GM12878 (cell line): Measurements from ENCODE around the gene PINK1.

ENCODE experiments used
- CREM ChIP-seq: IDR thresholded peaks from 2 replicates; pipeline ENCODE4 v1.6.1; 2014; ENCODE audit warnings: antibody characterized with exemption, low read depth
- CTCF ChIP-seq, 3 experiments: IDR thresholded peaks in 2 of 3; conservative IDR thresholded peaks in 1 of 3; 2 replicates each; pipeline ENCODE4 v1.5.1; 2011; ENCODE audit warnings: low read depth in 3 of 3, low read length in 3 of 3, mild to moderate bottlenecking in 3 of 3, control low read depth in 2 of 3, moderate library complexity in 2 of 3, inconsistent platforms in 1 of 3, mixed read lengths in 1 of 3; ENCODE audit not compliant: control insufficient read depth in 2 of 3, insufficient read depth in 1 of 3; ENCODE audit errors: extremely low read depth in 1 of 3
- JUNB ChIP-seq: IDR thresholded peaks from 2 replicates; pipeline ENCODE4 v1.6.1; 2016; ENCODE audit warnings: antibody characterized with exemption, mild to moderate bottlenecking
- POLR2A ChIP-seq: IDR thresholded peaks from 2 replicates; pipeline ENCODE4 v1.6.1; 2011; ENCODE audit warnings: low read depth, mild to moderate bottlenecking, low read length
- RAD21 ChIP-seq: IDR thresholded peaks from 2 replicates; pipeline ENCODE4 v1.6.1; 2011; ENCODE audit warnings: mild to moderate bottlenecking, low read depth, low read length, moderate library complexity; ENCODE audit not compliant: insufficient read depth

GRCh38 chr1:20596106-20596505 lies 37.2 kb upstream of the PINK1 start:
- no peak for TF ChIP-seq POLR2A
- no peak for TF ChIP-seq RAD21
- TF ChIP-seq CTCF (IDR thresholded peaks at IDR 0.05 in 2 of 3, conservative IDR thresholded peaks at IDR 0.05 in 1 of 3; ENCODE audit: control insufficient read depth in 2 of 3, extremely low read depth in 1 of 3, insufficient read depth in 1 of 3, low read depth in 3 of 3, low read length in 3 of 3), result no peak
- no peak for TF ChIP-seq JUNB
- no peak for TF ChIP-seq CREM
